ENCODE results near the gene DIP2B.
"Not testable (repeated sequence)": the region's sequence is repeated elsewhere in the genome, so short reads cannot be mapped to it uniquely, and the experiment has no call there.

DIP2B gene

GRCh38 chr12:50521781-50522180, 17.0 kb downstream of the DIP2B start:
- DNase-seq: not testable (repeated sequence)

- no peak for DNase-seq
These were observed 19.0 kb downstream of the DIP2B start for GRCh38 chr12:50523772-50524171.

DNA sequence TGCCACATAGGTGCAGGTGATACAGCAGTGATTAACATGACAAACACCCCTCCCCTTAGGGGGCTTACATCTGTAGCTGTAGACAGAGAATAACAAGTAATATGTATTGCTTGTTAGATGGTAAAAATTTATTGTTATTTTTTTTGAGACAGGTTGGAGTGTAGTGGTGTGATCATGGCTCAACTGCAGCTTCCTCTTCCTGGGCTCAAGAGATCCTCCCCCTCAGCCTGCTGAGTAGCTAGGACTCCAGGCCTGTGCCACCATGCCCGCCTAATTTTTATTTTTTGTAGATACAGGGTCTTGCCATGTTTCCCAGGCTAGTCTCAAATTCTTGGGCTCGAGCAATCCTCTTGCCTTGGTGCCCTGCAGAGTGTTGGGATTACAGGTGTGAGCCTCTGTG, 19.8 kb downstream of the DIP2B start:
- no peak for DNase-seq

DNA sequence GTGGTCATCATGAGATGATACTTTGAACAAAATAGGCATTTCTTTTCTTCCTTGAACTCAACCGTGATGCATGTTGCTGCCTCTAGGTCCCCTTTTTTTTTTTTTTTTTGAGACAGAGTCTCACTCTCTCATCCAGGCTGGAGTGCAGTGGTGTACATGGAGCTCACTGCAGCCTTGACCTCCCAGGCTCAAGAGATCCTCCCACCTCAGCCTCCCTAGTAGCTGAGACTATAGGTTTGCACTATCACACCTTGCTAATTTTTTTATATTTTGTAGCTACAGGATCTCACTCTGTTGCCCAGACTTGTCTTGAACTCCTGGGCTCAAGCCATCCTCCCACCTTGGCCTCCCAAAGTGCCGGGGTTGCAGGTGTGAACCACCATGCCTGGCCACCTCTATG, 20.6 kb downstream of the DIP2B start:
- no peak for DNase-seq

DNA sequence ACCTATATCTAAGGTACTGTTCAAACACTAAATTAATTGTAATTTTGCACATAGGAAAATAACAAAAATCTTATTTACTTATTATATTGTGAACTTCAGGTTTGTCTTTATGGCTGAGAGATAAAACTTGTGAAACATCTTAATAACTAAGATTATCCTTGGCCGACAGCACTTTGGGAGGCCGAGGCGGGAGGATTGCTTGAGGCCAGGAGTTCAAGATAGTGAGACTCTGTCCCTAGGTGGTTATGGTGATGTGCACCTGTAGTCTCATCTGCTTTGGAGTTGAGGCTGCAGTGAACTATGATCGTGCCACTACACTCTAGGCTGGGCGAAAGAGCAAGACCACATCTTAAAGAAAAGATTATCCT, 22.6 kb downstream of the DIP2B start:
- no peak for DNase-seq

- DNase-seq: no peak
These were observed 24.0 kb downstream of the DIP2B start for GRCh38 chr12:50528800-50529199.

GRCh38 chr12:50529345-50529744, 24.6 kb downstream of the DIP2B start:
- DNase-seq: no peak

GRCh38 chr12:50530532-50530931, 25.7 kb downstream of the DIP2B start:
- no peak for DNase-seq

- no peak for DNase-seq
These were observed 28.4 kb downstream of the DIP2B start for GRCh38 chr12:50533203-50533584.

GRCh38 chr12:50533971-50534370, 29.2 kb downstream of the DIP2B start:
- DNase-seq: no peak

GRCh38 chr12:50536831-50537537, 32.2 kb downstream of the DIP2B start:
- no peak for DNase-seq

- DNase-seq: no peak
These were observed 32.7 kb downstream of the DIP2B start for GRCh38 chr12:50537538-50537919.

DNA sequence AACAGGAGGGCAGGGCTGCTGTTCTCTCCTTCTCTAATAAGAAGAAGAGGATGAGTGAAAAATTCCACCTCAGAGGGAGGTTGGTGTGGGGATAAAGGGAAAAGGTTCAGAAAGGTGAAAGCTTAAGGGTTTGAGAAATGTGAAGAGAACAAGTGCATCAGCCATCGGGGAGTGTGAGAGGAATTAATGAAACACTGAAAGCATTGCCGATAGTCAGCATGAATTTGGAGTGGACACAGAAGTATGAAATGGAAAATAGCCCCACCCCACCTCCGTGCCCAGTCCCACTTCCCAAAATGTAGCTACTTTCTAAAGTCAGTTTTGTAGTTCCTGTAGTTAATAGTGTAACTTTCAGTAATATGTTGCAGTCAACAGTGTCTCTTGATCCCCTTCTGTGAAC, 33.4 kb downstream of the DIP2B start:
- no peak for DNase-seq

GRCh38 chr12:50541139-50541538, 36.4 kb downstream of the DIP2B start:
- DNase-seq: no peak

- no peak for DNase-seq
These were observed 37.7 kb downstream of the DIP2B start for GRCh38 chr12:50542448-50542847.

DNA sequence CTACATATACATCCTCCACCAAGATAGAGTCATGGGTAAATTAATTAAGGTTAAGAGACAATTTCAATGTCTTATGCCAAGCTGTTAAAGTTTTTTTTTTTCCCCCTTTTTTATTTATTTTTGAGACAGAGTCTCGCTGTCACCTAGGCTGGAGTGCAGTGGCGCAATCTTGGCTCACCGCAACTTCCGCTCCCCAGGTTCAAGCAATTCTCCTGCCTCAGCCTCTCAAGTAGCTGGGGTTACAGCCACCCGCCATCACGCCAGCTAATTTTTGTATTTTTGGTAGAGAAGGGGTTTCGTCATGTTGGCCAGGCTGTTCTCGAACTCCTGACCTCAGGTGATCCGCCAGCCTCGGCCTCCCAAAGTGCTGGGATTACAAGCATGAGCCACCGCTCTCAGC, 38.4 kb downstream of the DIP2B start:
- DNase-seq: not testable (repeated sequence)

- DNase-seq: no peak
These were observed 40.4 kb downstream of the DIP2B start for GRCh38 chr12:50545213-50545612.

DNA sequence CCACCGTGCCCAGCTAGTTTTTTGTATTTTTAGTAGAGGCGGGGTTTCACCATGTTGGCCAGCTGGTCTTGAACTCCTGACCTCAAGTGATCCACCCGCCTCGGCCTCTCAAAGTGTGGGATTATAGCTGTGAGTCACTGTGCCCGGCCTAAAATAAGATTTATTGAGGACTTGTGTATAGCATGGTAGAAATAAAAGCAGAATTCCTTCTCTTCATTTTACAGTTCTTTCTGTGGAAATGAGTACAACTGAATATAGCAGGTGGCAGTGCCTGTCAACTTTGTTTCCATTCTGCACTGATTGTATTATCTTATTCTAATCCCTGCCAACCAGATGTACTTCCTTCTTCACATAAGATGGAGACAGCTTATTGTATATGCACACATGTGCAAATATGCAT, 41.0 kb downstream of the DIP2B start:
- DNase-seq: no peak

DNA sequence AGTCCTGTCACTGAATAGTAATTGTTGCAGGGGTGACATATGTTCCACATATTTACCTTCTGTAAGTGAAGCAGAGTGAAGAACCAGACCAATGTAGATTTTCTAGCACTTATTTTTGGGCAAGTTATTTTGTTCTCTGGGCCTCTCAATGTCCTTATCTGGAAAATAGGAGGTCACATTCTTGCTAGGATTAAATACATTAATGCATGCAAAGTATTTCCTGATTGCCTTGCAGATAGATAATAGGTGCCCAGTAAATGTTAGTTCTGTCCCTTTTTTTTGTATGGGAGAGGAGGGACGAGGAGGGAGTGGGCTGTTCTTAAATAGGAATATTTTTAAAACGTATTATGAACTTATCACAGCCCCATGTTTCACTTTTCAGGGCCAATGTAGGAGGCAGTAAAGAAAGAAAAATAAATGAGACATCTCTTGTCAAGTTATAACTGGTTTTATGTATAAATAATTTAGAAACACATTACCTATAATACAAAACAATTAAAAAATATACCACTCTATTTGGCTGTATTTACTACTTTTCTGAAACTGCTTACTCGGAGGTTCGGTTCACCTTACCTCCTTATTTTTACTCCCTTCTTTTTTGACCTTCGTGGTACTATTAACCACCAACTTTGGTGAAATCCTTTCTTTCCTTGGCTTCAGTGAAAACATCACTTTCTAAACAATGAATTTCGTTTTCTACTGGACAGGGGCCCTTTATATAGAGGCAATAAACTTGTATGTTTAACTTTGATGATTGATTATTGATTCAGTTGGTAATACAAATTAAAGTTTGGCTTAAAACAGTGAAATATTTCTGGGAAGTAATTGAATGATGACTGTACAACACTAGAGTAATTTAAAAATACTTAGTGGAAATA, 41.9 kb downstream of the DIP2B start:
- no peak for DNase-seq

- no peak for DNase-seq
These were observed 43.0 kb downstream of the DIP2B start for GRCh38 chr12:50547742-50548141.

- DNase-seq: no peak
These were observed 45.1 kb downstream of the DIP2B start for GRCh38 chr12:50549885-50550284.

DNA sequence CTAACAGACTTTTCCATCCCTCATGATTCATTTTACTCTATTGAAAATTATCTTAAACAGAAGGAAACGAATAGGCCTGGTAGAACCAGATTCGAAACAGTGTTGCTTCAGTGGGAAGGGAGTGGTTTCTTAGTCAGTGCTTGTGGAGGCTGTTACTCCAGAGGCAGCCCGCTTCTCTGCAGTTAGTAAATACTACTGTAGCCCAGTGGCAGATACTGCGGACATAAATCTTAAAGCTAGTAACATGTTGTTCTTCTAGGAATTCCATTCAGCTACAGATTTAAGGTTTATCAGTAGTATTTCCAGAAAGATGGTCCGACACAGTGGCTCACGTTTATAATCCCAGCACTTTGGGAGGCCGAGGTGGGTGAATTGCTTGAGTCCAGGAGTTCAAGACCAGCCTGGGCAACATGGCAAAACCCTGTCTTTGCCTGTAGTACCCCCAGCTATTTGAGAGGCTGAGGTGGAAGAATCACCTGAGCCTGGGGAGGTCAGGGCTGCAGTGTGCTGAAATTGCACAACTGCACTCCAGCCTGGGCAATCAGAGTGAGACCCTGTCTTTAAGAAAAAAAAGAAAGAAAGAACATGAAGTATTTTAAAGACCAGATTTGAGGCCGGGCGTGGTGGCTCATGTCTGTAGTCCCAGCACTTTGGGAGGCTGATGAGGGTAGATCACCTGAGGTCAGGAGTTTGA, 45.9 kb downstream of the DIP2B start:
- no peak for DNase-seq

- no peak for DNase-seq
These were observed 47.1 kb downstream of the DIP2B start for GRCh38 chr12:50551866-50552265.

DNA sequence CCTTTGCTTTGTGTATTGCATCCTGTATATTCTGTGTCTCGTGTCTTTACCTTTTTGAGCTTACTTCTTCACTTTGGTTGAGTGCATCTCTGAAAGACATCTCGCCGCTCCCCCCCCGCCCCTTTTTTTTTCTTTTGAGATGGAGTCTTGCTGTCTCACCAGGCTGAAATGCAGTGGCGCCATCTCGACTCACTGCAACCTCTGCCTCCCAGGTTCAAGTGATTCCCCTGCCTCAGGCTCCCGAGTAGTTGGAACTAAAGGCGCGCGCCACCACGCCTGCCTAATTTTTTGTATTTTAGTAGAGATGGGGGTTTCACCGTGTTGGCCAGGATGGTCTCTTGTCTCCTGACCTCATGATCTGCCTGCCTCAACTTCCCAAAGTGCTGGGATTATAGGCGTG, 49.9 kb downstream of the DIP2B start:
- no peak for DNase-seq

All from right hindlimb (tissue), 1 donor.